HG02943 (cell line): ENCODE results near the gene ANXA2R.
A peak's percentile ranks its signal among the peaks of the same experiment; 100 is the strongest.

Experiments
- ATAC-seq: cut with Tn5 transposase; IDR thresholded peaks from one replicate; pipeline ENCODE4 v1.9.1; 2021; ENCODE audit warnings: mild to moderate bottlenecking, low read depth, moderate library complexity; ENCODE audit not compliant: unreplicated experiment

ANXA2R gene

DNA sequence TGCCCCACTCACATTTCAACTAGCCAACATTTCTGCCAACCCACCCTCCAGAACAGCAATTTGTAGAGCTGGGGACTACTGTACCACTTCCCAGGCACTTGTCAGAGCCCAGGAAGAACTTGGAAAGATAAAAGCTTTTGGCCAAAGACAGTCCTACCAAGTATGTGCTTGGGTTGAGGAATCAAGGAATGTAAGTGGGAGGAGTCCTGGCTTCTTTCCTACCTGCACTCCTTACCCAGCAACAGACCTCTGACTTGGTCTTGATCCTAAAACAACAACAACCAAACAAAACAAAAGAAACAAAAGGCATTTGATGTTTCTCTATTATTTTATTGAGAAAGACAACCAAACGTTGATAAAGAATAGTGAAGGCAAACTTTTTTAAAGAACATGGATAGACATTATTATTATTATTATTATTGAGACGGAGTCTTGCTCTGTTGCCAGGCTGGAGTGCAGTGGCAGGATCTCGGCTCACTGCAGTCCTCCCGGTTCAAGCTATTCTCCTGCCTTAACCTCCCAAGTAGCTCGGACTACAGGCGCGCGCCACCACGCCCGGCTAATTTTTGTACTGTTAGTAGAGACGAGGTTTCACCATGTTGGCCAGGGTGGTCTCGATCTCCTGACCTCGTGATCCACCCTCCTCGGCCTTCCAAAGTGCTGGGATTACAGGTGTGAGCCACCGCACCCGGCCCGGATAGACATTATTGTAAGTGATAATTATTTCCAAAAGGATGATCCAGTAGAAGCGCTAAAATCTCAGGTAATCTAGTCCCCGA is 33.5 kb downstream of the ANXA2R start:
- no peak for ATAC-seq

DNA sequence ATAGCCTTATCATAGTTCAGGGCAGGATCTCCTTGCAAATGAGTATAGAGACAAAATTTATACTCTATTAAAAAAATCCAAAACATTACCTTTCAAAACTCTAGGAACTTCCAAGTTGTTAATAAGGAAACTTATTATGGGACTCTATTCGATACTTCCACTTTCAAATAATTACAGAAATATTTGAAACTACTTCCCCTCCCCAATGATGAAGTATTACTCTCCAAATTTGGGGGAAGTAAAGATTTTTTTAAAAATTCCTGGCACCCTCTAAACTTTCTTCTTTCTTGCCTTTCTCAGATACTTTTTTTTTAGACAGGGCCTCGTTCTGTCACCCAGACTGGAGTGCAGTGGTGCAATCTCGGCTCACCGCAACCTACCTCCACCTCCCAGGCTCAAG is 35.1 kb downstream of the ANXA2R start:
- no peak for ATAC-seq

DNA sequence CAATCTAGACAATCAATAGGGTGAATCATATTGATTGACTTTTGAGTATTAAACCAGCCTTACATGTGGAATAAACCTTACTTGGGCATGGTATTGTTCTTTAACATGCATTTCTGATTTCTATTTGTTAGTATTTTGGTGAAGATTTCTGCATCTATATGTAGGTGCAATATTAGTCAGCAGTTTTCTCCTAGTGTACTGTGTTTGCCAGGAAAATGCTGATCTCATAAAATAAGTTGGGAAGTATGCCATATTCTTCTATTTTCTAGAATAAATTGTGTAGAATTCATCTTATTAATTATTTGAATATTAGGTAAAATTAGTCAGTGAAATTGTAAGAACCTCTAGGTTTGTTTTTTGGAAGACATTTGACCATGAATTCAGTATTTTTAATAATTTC is 38.4 kb downstream of the ANXA2R start:
- no peak for ATAC-seq

DNA sequence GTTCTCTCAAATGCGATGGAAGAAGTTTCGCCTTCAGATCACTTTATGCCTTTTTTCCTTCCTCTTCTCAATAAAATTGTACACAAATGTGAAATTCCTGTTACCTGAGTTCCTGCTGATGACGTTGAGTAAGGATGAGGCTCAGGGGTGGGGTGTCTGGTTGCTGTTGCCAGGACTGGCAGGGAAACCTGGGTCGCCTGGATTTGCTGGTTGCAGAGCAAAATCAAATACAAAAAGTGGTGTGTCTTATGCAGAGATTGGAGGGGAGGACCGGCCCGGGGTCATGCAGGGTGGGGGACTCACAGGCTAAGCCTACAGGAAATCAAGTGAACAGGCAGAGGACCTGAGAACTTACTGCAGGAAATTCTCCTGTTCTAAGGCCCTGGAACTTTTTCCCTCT is 39.2 kb downstream of the ANXA2R start:
- no peak for ATAC-seq

DNA sequence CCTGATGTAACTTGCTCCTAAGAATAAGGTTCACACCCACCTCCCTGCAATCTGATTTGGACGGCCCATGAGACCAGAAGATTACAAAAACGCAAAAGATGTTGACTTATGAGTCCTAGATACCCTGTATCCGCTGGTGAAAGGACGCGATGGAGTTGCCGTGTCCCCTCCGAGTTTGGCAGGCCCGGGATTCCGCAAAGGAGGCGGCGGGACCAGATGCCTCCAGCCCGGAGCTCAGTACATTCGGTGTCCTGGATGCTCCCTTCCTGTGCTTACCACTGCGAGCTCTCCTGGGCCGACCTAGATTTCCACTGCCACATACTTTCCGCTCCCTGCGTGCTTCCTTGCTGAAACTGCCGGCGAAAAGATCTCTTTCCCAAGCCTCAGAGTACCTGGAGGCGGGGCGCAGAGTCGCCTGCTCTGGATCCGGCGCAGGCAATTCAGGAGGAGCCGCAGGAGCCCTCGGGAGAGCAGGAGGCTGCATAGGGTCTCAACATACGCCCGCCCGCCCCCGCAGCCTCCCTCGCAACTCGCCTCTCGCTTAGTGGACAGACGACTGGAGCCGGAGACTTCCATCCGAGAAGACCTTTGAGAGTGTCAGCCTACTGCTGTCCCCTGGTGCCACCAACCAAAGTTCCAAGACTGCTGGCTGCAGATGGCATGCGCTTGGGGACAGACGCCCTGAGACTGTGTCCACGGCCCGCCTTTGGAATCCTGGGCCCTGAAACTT is 39.8 kb downstream of the ANXA2R start:
- ATAC-seq: no peak

DNA sequence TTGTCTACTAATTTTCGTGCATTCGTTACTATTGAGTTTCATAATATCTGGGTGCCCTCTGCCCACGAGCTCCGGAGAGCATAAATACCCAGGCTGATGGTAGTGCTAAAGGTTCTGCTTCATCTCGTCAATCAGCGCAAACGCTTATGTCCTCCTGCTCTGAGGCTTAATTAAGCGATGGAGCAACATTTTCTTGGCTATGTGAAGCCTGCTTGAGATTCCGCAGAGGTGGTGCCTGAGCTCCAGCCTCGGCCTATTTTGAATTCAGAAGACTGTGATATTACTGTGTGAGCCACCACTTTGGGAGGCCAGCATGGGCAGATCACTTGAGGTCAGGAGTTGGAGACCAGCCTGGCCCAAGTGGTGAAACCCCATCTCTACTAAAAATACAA is 44.8 kb downstream of the ANXA2R start:
- no peak for ATAC-seq

DNA sequence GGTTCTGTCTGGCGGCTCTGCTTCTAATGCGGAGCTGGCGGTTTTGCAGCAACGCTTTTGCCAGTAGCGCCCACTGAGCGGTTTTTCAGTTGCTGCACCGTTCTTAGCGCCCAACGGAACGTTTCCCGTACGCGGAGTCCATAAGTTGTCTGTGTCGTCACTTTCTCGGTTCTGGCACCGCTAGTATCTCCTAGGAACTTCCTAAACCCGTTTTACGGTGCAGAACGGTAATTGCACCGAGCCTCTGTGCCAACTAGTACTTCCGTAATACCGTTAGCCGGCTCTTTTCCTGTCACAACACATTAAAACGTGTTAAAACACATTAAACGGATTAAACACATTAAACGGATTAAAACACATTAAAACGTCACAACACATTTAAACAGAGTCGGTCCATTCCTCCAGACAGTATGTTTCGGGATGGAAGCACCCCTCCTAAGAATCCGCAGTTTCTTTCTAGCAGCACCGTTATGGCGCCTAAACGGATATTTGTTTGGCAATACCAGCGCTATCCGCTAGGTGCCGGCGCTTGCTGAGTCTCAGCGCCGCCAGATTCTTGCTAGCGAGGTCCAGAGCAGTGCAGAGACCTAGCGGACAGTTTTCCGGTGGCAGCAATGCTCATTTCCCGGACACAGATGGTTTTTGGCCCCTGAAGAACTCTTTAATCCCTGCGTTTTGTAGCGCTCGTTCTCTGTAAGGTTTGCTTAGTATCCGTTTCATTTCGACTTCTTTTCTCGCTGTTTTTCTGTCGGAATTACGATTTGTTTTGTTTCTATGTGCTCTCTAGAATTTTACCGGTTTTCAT is 45.4 kb downstream of the ANXA2R start:
- ATAC-seq: peak; percentile 51

DNA sequence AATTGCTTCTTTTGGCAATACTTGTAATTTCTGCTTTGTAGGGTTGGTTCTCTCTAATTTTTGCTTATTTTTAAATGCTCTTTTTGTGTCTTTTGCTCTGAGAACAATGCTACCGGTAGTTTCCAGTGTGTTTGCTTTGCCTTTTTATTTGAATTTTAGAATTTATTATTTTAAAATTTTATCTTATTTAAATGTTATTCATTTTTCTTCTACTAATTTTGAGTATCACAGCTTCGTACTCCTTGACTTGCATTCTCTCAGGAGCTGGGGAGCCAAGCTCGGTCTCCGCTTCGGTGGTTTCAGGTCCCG is 45.9 kb downstream of the ANXA2R start:
- no peak for ATAC-seq

DNA sequence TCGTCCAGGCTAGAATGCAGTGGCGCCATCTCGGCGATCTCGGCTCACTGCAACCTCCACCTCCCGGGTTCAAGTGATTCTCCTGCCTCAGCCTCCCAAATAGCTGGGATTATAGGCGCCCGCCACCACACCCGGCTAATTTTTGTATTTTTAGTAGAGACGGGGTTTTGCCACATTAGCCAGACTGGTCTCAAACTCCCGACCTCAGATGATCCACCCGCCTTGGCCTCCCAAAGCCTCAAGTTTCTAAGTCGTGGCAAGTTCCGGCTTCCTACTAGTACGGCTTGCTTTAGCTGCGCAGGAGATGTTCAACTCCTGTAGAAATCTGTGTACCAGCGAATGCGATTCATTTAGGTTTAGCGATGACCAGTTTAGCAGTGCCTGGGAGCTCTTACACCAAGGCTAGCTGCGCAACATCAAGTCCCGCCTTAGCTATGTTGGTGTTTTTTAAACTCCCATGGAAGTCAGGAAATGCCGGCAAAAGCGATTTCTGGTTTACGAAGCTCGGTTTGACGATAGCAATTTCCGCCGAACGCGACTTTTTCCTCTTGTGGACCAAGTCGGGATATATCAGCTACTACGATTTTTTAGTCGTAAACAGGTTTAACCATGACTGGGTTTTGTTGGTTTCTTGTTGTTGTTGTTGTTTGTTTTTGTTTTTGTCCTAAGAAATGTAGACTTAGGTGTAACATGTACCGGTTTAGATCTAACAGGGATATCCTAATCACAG is 46.4 kb downstream of the ANXA2R start:
- ATAC-seq: no peak

DNA sequence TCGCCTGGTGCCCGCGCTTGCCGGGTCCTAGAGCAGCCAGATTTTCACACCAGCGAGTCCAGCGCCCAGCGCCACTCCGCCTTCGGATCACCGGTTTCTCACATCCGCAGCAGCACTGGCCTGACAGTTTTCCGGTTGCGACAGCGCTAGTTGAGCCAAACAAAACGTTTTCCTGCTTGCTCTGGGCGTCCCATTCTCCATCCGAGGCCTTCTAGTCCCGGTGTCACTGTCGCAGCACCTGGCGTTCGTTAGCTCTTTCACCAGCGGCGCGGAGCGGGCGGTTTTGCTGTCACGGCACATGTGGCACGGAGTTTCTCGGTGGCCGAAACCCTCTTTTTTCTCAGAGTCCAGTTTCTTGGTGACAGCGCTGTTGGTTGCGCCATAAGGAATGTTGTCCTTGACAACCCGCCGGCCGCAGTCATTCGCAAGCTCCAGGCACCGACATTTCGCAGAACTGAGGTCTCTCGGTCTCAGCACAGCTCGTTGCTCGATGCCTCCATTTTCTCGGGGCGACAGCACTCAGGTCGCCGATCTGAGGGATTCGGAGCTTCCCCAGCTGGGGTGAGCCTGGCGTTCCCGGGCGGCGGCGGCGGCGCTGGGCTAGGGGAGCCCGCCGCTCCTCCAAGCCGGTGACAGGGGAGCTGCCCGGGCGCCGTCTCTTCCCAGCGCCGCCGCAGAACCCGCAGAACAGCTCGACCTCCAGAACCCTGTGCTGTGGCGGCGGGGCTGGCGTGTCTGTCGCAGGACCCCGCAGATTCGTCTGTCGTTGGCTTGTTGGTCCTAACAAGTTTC is 47.8 kb downstream of the ANXA2R start:
- ATAC-seq: peak; percentile 38

DNA sequence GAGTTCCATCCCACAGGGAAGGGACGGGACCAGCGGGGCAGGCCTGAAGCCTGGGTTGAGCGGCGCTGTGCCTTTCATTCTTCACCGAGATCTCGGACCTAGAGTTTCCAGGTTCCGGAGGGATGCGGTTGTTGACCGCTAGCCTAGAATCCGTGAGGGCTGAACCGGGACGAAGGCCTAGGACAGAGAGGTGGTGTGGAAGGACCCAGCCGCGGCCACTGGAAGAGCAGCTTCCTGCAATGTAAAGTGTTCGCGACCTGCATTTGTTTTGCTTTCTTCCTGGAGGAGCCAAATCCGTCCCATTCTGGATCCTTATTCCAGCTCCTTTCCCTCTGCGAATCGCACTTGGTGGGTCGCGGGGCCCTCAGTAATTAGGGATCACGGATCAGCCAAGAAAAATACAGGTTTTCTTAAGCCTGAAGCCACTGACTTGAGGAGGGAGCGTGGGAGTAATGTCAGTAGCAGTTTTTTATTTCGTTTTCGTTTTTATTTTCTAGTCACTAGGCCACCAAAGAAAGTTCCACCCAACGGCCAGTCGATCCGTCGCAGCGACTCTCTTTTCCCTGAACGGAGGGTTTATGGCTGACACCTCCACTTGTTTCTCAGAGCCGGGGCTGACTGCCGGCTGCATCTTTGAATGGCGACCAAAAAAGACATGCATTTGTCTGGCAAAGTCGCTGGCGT is 48.6 kb downstream of the ANXA2R start:
- ATAC-seq: peak; percentile 23

DNA sequence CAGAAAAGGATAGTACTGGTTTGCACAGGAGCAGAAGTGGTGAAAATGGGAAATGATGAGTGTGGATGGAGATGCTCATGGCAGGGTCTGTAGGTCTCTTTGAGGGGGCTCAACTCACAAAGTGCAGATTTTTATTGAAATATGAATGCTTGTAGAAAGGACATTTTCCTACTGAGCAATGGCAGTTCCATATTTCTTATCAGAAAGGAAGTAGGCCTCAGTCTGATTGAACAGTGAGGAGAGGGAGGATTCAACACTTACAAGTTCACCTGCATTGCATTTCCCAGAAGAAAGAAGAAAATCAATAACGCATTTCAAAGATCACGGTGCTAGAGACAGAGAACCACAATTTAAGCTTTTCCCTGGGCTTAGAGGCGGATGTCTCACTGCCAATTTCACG is 49.2 kb downstream of the ANXA2R start:
- no peak for ATAC-seq
